HG03175 (cell line): ENCODE measurements around the gene RBX1.

Source experiments
- ATAC-seq: cut with Tn5 transposase; IDR thresholded peaks from one replicate; pipeline ENCODE4 v1.9.1; 2021; ENCODE audit warnings: mild to moderate bottlenecking, moderate library complexity; ENCODE audit not compliant: unreplicated experiment

RBX1 gene

GRCh38 chr22:41021613-41022454, 70.7 kb downstream of the RBX1 start:
- ATAC-seq = peak; percentile 50

GRCh38 chr22:41022470-41023298, 71.5 kb downstream of the RBX1 start:
- ATAC-seq = peak; percentile 38
